ENCODE measurements around the gene ALDH1A1.

Gene ALDH1A1

GRCh38 chr9:72952914-72953313 lies at the start of gene ALDH1A1:
Gene ALDH1A1 (minus strand): TSS chr9:72953053. CDS start chr9:72953000, 53 bp downstream.
- TF ChIP-seq GATA2 (IDR thresholded peaks at IDR 0.05; ENCODE audit: low read depth, low read length): no peak
- TF ChIP-seq GATA3 (IDR thresholded peaks at IDR 0.05; ENCODE audit: low read depth, low read length): no peak

- TF ChIP-seq GATA2 (IDR thresholded peaks at IDR 0.05; ENCODE audit: low read depth, low read length) (no peak), GATA3 (IDR thresholded peaks at IDR 0.05; ENCODE audit: low read depth, low read length) (no peak)
Measured at GRCh38 chr9:73001860-73002259, 49.0 kb upstream of the ALDH1A1 start.

- no peak for TF ChIP-seq GATA3 (IDR thresholded peaks at IDR 0.05; ENCODE audit: low read depth, low read length)
- no peak for TF ChIP-seq GATA2 (IDR thresholded peaks at IDR 0.05; ENCODE audit: low read depth, low read length)
Measured at GRCh38 chr9:72998363-72998762, 45.5 kb upstream of the ALDH1A1 start.

DNA sequence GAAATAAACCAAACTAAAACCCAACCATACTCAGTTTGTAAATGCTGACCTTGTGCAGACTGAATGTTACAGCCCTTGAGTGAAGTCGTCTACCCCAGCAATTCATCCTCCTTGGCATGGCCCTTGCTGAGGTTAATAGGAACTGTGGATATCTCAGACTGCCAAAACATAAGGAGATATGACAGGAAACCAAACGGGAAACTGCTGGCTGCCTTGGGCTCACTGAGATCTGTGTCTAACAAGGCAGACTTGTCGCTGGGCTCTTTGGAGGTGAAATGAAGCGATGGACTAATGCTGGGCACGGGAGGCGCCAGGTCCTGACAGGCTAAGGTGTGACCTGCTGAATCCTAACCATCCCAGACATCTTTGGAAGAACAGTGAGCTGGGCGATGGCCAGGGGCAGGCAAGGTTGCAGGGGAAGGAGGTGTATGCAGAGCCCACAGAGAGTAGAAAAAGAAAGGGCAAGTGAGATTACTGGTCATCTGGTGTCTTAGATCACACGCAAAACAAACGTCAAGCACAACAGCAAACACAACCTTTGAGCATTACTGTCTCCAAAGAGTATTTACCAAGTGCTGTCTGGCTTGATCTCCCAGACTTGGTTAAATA lies 44.6 kb upstream of the ALDH1A1 start:
- TF ChIP-seq GATA2 (IDR thresholded peaks at IDR 0.05; ENCODE audit: low read depth, low read length) (no peak), GATA3 (IDR thresholded peaks at IDR 0.05; ENCODE audit: low read depth, low read length) (no peak)

- TF ChIP-seq GATA2 (IDR thresholded peaks at IDR 0.05; ENCODE audit: low read depth, low read length) (no peak), GATA3 (IDR thresholded peaks at IDR 0.05; ENCODE audit: low read depth, low read length) (no peak)
Measured at GRCh38 chr9:72996684-72997314, 43.9 kb upstream of the ALDH1A1 start.

GRCh38 chr9:72996114-72996513 lies 43.3 kb upstream of the ALDH1A1 start:
- TF ChIP-seq GATA3 (IDR thresholded peaks at IDR 0.05; ENCODE audit: low read depth, low read length) (no peak), GATA2 (IDR thresholded peaks at IDR 0.05; ENCODE audit: low read depth, low read length) (no peak)

DNA sequence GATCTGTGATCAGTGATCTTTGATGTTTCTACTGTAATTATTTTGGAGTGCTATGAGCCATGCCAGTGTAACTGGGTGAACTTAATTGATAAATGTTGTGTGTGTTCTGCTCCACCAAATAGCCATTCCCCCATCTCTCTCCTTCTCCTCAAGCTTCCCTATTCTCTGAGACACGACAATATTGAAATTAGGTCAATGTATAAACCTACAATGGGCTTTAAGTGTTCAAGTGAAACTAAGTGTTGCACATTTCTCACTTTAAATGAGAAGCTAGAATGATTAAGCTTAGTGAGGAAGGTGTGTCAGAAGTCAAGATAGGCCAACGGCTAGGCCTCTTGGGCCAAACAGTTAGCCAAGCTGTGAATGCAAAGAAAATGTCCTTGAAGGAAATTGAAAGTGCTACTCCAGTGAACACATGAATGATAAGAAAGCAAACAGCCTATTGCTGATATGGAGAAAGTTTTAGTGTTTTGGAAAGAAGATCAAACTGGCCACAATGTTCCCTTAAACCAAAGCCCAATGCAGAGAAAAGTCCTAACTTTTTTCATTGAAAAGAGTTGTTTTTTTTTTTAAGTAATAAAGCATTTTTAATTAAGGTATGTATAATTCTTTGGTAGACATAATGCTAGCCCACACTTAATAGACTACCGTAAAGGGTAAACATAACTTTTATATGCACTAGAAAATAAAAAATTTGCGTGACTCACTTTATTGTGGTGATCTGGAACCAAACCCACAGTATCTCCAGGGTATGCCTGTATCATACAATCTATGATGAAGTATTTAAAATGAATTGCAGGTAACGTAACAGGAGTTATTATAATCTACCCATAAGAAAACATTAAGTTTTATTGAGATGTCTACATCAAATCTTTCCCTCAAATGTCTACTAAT lies 42.5 kb upstream of the ALDH1A1 start:
- TF ChIP-seq GATA2 (IDR thresholded peaks at IDR 0.05; ENCODE audit: low read depth, low read length): no peak
- TF ChIP-seq GATA3 (IDR thresholded peaks at IDR 0.05; ENCODE audit: low read depth, low read length): no peak

GRCh38 chr9:72991772-72992171 lies 38.9 kb upstream of the ALDH1A1 start:
- no peak for TF ChIP-seq GATA2 (IDR thresholded peaks at IDR 0.05; ENCODE audit: low read depth, low read length)
- no peak for TF ChIP-seq GATA3 (IDR thresholded peaks at IDR 0.05; ENCODE audit: low read depth, low read length)

DNA sequence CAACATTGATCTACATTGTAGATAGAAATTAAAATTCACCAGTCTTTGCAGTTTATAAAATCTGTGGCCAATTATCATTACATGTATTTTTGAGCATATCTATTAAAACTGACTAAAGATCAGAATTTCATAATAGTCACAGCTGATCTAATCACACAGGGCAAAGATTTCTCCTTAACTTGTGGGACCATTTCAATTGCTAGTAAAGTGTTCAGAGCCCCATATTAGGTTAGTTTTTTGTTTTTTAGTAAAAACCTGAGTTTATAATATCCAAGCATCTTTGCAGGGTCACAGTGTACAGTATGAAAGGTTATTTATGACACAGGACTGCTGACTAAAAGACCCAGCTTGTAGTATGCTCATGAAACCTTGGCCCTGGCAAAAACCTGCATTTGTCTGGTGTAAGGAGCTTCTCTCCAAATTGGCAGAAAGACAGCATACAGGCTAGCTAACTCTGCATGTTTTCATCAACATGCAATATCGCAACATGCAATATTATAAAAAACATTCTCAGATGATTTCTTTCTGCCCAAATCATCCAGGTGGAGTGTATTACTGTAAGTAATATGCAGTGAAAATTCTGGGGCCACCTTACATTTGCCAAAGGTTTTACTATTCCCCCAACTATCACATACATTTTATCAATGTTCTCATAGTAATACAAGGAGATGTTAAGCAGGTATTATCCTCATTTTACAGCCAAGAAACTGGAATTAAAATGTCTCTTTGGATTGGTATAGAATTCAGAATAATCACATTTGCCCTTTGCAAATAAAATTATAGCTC lies 37.7 kb upstream of the ALDH1A1 start:
- no peak for TF ChIP-seq GATA2 (IDR thresholded peaks at IDR 0.05; ENCODE audit: low read depth, low read length)
- TF ChIP-seq GATA3 (IDR thresholded peaks at IDR 0.05; ENCODE audit: low read depth, low read length): no peak

DNA sequence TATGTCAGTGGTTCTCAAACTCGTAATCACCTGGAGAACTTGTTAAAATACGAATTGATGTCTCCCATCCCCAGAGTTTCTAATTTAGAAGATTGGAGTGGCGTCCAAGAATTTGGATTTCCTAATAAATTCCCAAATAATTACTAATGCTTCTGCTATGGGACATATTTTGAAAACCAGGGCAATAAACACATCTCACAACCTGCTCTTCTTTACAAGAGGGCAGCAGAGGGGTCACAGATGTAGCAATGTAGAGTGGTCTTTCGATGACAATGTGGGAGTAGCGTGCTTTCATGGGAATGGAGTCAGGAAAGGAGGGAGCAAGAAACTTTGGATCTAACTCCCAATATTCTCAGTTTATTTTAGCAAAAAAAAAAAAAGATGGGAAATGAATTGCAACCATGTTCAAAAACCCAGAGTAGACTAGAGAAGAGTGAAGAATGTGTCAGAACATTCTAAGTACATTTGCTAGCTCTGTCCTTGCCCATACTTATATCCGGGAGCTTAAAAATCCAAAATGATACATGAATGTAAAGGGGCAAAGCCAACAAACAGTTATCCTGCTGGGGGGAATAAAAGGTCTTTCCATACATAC lies 33.8 kb upstream of the ALDH1A1 start:
- TF ChIP-seq GATA3 (IDR thresholded peaks at IDR 0.05; ENCODE audit: low read depth, low read length): no peak
- TF ChIP-seq GATA2 (IDR thresholded peaks at IDR 0.05; ENCODE audit: low read depth, low read length): no peak

DNA sequence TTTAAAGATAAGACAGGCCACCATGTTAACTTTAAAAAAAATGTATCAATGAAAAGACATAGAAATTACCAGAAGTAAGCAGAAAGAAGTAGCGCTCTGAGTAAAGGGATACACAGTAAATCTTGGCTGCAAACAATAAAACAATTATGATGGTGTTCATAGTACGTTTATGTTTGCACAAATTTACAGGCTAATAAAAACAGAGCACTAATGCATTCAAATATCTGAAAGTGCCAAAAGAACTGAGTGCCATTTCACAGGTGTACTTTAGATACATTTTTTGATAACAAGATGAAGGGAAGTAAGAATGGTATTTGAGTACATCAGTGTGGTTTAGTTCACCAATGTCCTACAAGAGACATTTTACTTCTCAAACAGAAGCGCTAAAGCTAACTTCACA lies 32.9 kb upstream of the ALDH1A1 start:
- TF ChIP-seq GATA2 (IDR thresholded peaks at IDR 0.05; ENCODE audit: low read depth, low read length): no peak
- no peak for TF ChIP-seq GATA3 (IDR thresholded peaks at IDR 0.05; ENCODE audit: low read depth, low read length)

DNA sequence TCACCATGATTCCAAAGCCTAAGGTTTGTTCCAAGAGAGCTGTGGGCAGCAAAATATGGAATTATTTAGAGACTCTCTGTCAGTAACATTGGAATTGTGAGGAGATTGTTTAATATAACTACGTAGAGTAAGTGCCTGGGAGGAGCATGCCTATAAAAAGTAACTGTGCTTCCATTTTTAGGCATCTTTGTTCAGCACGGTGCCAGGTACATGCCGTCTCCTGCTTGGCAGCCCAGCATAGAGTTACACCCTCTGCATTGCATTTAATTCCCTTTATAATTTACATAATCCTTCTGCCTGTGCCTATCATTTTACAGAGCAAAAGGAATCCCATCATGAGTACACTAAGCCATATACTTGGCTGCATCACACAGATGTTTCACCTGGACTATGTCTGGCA lies 32.1 kb upstream of the ALDH1A1 start:
- TF ChIP-seq GATA3 (IDR thresholded peaks at IDR 0.05; ENCODE audit: low read depth, low read length): no peak
- no peak for TF ChIP-seq GATA2 (IDR thresholded peaks at IDR 0.05; ENCODE audit: low read depth, low read length)

GRCh38 chr9:72984226-72984947 lies 31.5 kb upstream of the ALDH1A1 start:
- no peak for TF ChIP-seq GATA3 (IDR thresholded peaks at IDR 0.05; ENCODE audit: low read depth, low read length)
- no peak for TF ChIP-seq GATA2 (IDR thresholded peaks at IDR 0.05; ENCODE audit: low read depth, low read length)

Data from SH-SY5Y (cell line).